MCF 10A (cell line): ENCODE measurements around the gene TBXAS1. TPM values are rescaled to one million over a fixed set of nuclear protein-coding genes. Genes with fewer than 3 reads are reported as not detected.

ENCODE experiments used
- BruUV-seq: library from RNA; stranded (reverse); fragments of 400-500 nt; replicated peaks from 2 replicates; lab custom pipeline; 2021; lab: Mats Ljungman, UMichigan
- CTCF ChIA-PET: fragments of 300-600 bp; sonication (Branson Sonifier 250); formaldehyde crosslinking; extraction: SDS; loops from one replicate; lab custom pipeline; 2021; ENCODE audit warnings: antibody characterized with exemption, inconsistent platforms; lab: Yijun Ruan, JAX
- POLR2A ChIA-PET: fragments of 300-600, 350-650 bp; sonication (Branson Sonifier 250); formaldehyde crosslinking; extraction: SDS; loops from one replicate; lab custom pipeline; 2020; ENCODE audit warnings: antibody characterized with exemption, inconsistent platforms; lab: Yijun Ruan, JAX
- DNase-seq: peaks from one replicate; pipeline ENCODE4 v3.0.0-alpha.2; 2018; ENCODE audit not compliant: unreplicated experiment
- H3K27ac Mint-ChIP-seq: one replicate; pipeline ENCODE4 v1.8.0; 2022; ENCODE audit warnings: mild to moderate bottlenecking, low read depth, mixed read lengths; ENCODE audit not compliant: unreplicated experiment
- H3K27me3 Mint-ChIP-seq: one replicate; pipeline ENCODE4 v1.8.0; 2022; ENCODE audit warnings: mixed read lengths; ENCODE audit not compliant: insufficient read depth, unreplicated experiment
- H3K36me3 Mint-ChIP-seq: one replicate; pipeline ENCODE4 v1.8.0; 2022; ENCODE audit warnings: mild to moderate bottlenecking, moderate library complexity, mixed read lengths; ENCODE audit not compliant: insufficient read depth, unreplicated experiment
- H3K4me1 Mint-ChIP-seq: one replicate; pipeline ENCODE4 v1.8.0; 2022; ENCODE audit warnings: mixed read lengths; ENCODE audit not compliant: insufficient read depth, unreplicated experiment
- H3K4me3 Mint-ChIP-seq: one replicate; pipeline ENCODE4 v1.8.0; 2022; ENCODE audit warnings: mild to moderate bottlenecking, moderate library complexity, mixed read lengths; ENCODE audit not compliant: unreplicated experiment
- H3K9me3 Mint-ChIP-seq: one replicate; pipeline ENCODE4 v1.8.0; 2022; ENCODE audit warnings: mixed read lengths; ENCODE audit not compliant: unreplicated experiment
- CTCF ChIP-seq: fragments of 200-600 bp; IDR thresholded peaks from one replicate; pipeline ENCODE4 v1.8.0; 2022; ENCODE audit warnings: antibody characterized with exemption, mild to moderate bottlenecking; ENCODE audit not compliant: unreplicated experiment
- intact Hi-C: fragments of 100-400 bp; cut with micrococcal nuclease; formaldehyde crosslinking; loops from 2 replicates; pipeline ENCODE4 v1.14.1; 2022
- total RNA-seq: library from RNA; stranded (reverse); gene quantifications from 2 replicates; pipeline ENCODE4 v1.2.3, GENCODE V29; 2022

TBXAS1 gene
- total RNA-seq, 1 experiment from 2014 or later = 1.5 TPM

DNA sequence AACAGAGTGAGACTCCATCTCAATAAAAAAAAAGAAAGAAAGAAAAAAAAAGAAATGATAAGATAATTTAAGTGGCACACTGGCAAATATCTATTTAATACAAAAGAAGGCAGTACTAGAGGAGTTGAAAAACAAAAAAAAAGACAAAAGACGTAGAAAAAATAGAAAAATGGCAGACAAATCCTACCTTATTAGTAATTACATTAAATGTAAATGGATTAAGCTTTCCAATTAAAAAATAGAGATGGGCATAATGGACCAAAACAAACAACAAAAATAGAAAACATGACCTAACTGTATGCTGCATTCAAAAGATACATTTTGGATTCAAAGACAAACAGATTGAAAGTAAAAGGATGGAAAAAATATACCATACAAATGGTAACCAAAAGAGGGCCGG lies 239.0 kb downstream of the TBXAS1 start:
- no TSS peak for BruUV-seq
- Mint-ChIP-seq H3K36me3 (no peaks in the 10 kb centered on the region), H3K4me1 (no peaks in the 10 kb centered on the region), H3K27ac (no peak overlapping the region), H3K9me3 (peaks cover 39% of the 10 kb centered on the region), H3K27me3 (no peaks in the 10 kb centered on the region), H3K4me3 (no peak overlapping the region)
- ChIA-PET POLR2A (interaction anchor here (0.6 kb wide), 1 partner anchor 92 kb away, joined by 4 read pairs; no protein-coding TSS in a partner anchor), CTCF (no interaction called here)
- DNase-seq = no peak
- intact Hi-C loops = no loop called here
- TF ChIP-seq CTCF = no peak

DNA sequence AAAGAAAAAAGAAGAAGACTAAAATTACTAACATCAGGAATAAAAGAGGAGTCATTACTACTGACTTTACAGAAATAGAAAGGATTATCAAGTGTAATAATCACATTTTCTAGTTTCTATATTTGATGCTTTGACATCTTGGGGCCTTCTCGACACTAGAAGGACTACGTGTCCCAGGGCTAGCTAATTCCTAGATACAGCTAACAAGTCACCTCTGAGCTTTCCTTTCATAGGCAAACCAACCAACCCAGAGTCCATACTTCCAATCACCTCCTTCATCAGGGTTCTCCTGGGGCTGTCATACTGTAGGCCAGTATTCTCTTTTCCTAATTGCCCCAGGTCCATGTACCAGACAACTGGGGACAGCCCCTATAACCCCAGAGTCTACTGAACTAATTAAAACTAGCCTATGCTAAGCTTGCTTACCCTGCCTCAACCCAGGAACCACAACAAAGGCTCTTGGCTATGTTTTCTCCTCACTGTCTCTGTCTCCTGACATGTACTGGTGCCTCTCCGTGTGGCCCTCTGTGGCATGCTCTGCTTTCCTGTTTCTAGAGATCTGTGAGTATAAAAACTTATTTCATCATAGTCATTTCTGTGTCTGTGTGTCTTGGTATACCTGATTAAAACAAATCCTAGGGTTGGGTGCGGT lies 240.4 kb downstream of the TBXAS1 start:
- H3K36me3 Mint-ChIP-seq = no peaks in the 10 kb centered on the region
- H3K4me3 Mint-ChIP-seq = no peak overlapping the region
- no peak for TF ChIP-seq CTCF
- H3K4me1 Mint-ChIP-seq = no peaks in the 10 kb centered on the region
- no TSS peak for BruUV-seq
- POLR2A ChIA-PET = interaction anchor here (0.6 kb wide), 1 partner anchor 18 kb away, joined by 3 read pairs; no protein-coding TSS in a partner anchor
- peaks cover 39% of the 10 kb centered on the region for H3K9me3 Mint-ChIP-seq
- no peak overlapping the region for H3K27ac Mint-ChIP-seq
- no peak for DNase-seq
- no peaks in the 10 kb centered on the region for H3K27me3 Mint-ChIP-seq
- CTCF ChIA-PET = no interaction called here
- intact Hi-C loops = no loop called here

Other genes starting within 250 kb of the TBXAS1 start
- gene HIPK2, start 51.3 kb upstream of the TBXAS1 start, total RNA-seq = 64.3 and 93.9 TPM in 2 replicates
- gene PARP12, start 233.7 kb downstream of the TBXAS1 start, total RNA-seq = 35.0 and 41.4 TPM in 2 replicates